KOPT-K1 (cell line): ENCODE data around the gene SMARCB1.

Source experiments
- H3K27ac ChIP-seq: fragments of 200-600 bp; sonication (generic); 2 replicates; pipeline ENCODE4 v1.5.1; 2016; ENCODE audit warnings: antibody characterized with exemption, mild to moderate bottlenecking, low read depth, low read length; ENCODE audit not compliant: poor library complexity, severe bottlenecking
- H3K36me3 ChIP-seq: fragments of 200-600 bp; sonication (generic); 2 replicates; pipeline ENCODE4 v1.5.1; 2017; ENCODE audit warnings: antibody characterized with exemption, mild to moderate bottlenecking, low read length, moderate library complexity; ENCODE audit not compliant: insufficient read depth
- H3K9me3 ChIP-seq: fragments of 200-600 bp; sonication (generic); 2 replicates; pipeline ENCODE4 v1.5.1; 2017; ENCODE audit warnings: antibody characterized with exemption, low read length, mild to moderate bottlenecking; ENCODE audit not compliant: insufficient read depth, poor library complexity, severe bottlenecking

The SMARCB1 gene

GRCh38 chr22:23874871-23875270 is 88.1 kb downstream of the SMARCB1 start:
- Histone ChIP-seq H3K36me3 (peaks cover 5% of the 10 kb centered on the region; the same call in 1 of the 2 replicates), H3K27ac (no peak overlapping the region), H3K9me3 (no peaks in the 10 kb centered on the region)

GRCh38 chr22:23875801-23876200 is 89.0 kb downstream of the SMARCB1 start:
- Histone ChIP-seq H3K9me3 (no peaks in the 10 kb centered on the region), H3K27ac (no peak overlapping the region), H3K36me3 (no peaks in the 10 kb centered on the region)

- Histone ChIP-seq H3K9me3 (no peaks in the 10 kb centered on the region), H3K36me3 (no peaks in the 10 kb centered on the region), H3K27ac (no peak overlapping the region)
Observed at GRCh38 chr22:23877566-23877965, 90.8 kb downstream of the SMARCB1 start.

- Histone ChIP-seq H3K9me3 (no peaks in the 10 kb centered on the region), H3K27ac (no peak overlapping the region), H3K36me3 (no peaks in the 10 kb centered on the region)
Observed at GRCh38 chr22:23878219-23878618, 91.5 kb downstream of the SMARCB1 start.

- Histone ChIP-seq H3K27ac (no peak overlapping the region), H3K9me3 (no peaks in the 10 kb centered on the region), H3K36me3 (no peaks in the 10 kb centered on the region)
Observed at GRCh38 chr22:23882370-23882769, 95.6 kb downstream of the SMARCB1 start.

GRCh38 chr22:23883658-23884057 is 96.9 kb downstream of the SMARCB1 start:
- no peaks in the 10 kb centered on the region for H3K36me3 ChIP-seq
- H3K9me3 ChIP-seq, result no peaks in the 10 kb centered on the region
- no peak overlapping the region for H3K27ac ChIP-seq

GRCh38 chr22:23884140-23884539 is 97.4 kb downstream of the SMARCB1 start:
- Histone ChIP-seq H3K27ac (no peak overlapping the region), H3K9me3 (no peaks in the 10 kb centered on the region), H3K36me3 (no peaks in the 10 kb centered on the region)
